Loucy (cell line): ENCODE results near the gene FRMD8.

Experiments
- H2AFZ ChIP-seq: fragments of 200-600 bp; sonication (generic); 2 replicates; pipeline ENCODE4 v1.6.0; 2016; ENCODE audit warnings: antibody characterized with exemption, mild to moderate bottlenecking, low read length, moderate library complexity
- H3F3A ChIP-seq: fragments of 200-600 bp; 2 replicates; pipeline ENCODE4 v1.6.0; 2016; ENCODE audit warnings: antibody characterized with exemption, low read depth, mild to moderate bottlenecking
- H3K27me3 ChIP-seq: fragments of 200-600 bp; sonication (generic); 2 replicates; pipeline ENCODE4 v1.6.1; 2014; ENCODE audit warnings: low read length, mild to moderate bottlenecking; ENCODE audit not compliant: insufficient read depth, poor library complexity, severe bottlenecking
- H3K36me3 ChIP-seq: fragments of 200-600 bp; sonication (generic); 2 replicates; pipeline ENCODE4 v1.6.1; 2016; ENCODE audit warnings: low read length; ENCODE audit not compliant: insufficient read depth
- H3K4me1 ChIP-seq: fragments of 200-600 bp; sonication (generic); 2 replicates; pipeline ENCODE4 v1.5.1; 2014; ENCODE audit warnings: low read length, mild to moderate bottlenecking; ENCODE audit not compliant: insufficient read depth, poor library complexity, severe bottlenecking
- H3K4me2 ChIP-seq: fragments of 200-600 bp; sonication (generic); 2 replicates; pipeline ENCODE4 v1.6.0; 2014; ENCODE audit warnings: antibody characterized with exemption, low read length, low read depth, mild to moderate bottlenecking; ENCODE audit not compliant: poor library complexity, severe bottlenecking
- H3K4me3 ChIP-seq: fragments of 200-600 bp; sonication (generic); 2 replicates; pipeline ENCODE4 v1.5.1; 2014; ENCODE audit warnings: low read length, mild to moderate bottlenecking, mixed read lengths; ENCODE audit not compliant: poor library complexity, severe bottlenecking
- H3K79me2 ChIP-seq: fragments of 200-600 bp; sonication (generic); 2 replicates; pipeline ENCODE4 v1.6.1; 2014; ENCODE audit warnings: low read length; ENCODE audit not compliant: insufficient read depth
- H3K9ac ChIP-seq: fragments of 200-600 bp; sonication (generic); 2 replicates; pipeline ENCODE4 v1.6.0; 2014; ENCODE audit warnings: mild to moderate bottlenecking, low read depth, low read length, moderate library complexity; ENCODE audit not compliant: poor library complexity, severe bottlenecking
- H3K9me2 ChIP-seq: fragments of 200-600 bp; sonication (generic); replicated peaks from 2 replicates; pipeline ENCODE4 v1.6.1; 2016; ENCODE audit warnings: low read depth, low read length, mixed read lengths
- H3K9me3 ChIP-seq: fragments of 200-600 bp; sonication (generic); 2 replicates; pipeline ENCODE4 v1.6.1; 2014; ENCODE audit warnings: mild to moderate bottlenecking, antibody characterized with exemption, low read length, low read depth; ENCODE audit not compliant: insufficient read depth
- H4K20me1 ChIP-seq: fragments of 200-600 bp; sonication (generic); 2 replicates; pipeline ENCODE4 v1.6.0; 2014; ENCODE audit warnings: antibody characterized with exemption, low read length, mild to moderate bottlenecking; ENCODE audit not compliant: insufficient read depth, poor library complexity, severe bottlenecking
- EZH2phosphoT487 ChIP-seq: fragments of 200-600 bp; IDR thresholded peaks from 2 replicates; pipeline ENCODE4 v1.6.1; 2018; ENCODE audit warnings: antibody characterized with exemption, mild to moderate bottlenecking, moderate library complexity, borderline replicate concordance
- TF ChIP-seq, protein P1 (sequence below): fragments of 200-600 bp; sonication (generic); conservative IDR thresholded peaks from 2 replicates; pipeline ENCODE4 v1.5.1; 2014; ENCODE audit warnings: mild to moderate bottlenecking, antibody characterized with exemption, low read length

Gene FRMD8

DNA sequence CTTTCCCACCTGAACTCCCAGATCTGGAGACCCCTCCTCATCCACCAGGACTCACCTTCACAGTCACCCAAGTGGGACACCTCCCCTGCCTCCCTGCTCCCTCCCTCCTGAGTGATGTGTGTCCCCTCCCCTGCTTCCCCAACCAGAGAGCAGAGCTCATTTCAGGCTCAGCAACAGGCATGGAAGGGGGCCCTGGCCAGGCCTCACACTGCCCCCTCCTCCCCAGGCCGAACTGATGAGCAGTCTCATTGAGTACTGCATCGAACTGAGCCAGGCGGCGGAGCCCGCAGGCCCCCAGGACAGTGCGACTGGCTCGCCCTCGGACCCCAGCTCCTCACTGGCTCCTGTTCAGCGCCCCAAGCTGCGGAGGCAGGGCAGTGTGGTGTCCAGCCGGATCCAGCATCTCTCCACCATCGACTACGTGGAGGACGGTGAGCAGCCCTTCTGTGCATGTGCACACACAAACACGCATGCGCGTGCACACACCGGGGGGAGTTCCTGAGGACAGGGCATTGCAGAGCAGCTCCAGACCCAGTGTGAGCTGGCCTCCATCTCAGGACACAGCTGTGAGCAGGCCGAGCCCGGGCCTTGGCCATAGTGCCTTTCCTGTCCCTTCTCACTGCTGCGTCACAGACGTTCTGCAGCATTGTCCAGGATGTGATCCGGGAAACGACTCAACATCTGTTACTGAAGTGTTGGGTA lies 18.4 kb downstream of the FRMD8 start:
- Histone ChIP-seq H3K9me2 (no peaks in the 10 kb centered on the region), H4K20me1 (peaks cover 2% of the 10 kb centered on the region), H3K4me3 (no peak overlapping the region), H3K27me3 (no peaks in the 10 kb centered on the region), H3K9me3 (no peaks in the 10 kb centered on the region), H3K36me3 (peaks cover 45% of the 10 kb centered on the region; the same call in 1 of the 2 replicates), H3K4me1 (no peaks in the 10 kb centered on the region), H3F3A (no peaks in the 10 kb centered on the region), H3K4me2 (no peak overlapping the region), H3K79me2 (no peaks in the 10 kb centered on the region), H3K9ac (no peak overlapping the region), H2AFZ (no peak overlapping the region)
- TF ChIP-seq, protein P1, sequence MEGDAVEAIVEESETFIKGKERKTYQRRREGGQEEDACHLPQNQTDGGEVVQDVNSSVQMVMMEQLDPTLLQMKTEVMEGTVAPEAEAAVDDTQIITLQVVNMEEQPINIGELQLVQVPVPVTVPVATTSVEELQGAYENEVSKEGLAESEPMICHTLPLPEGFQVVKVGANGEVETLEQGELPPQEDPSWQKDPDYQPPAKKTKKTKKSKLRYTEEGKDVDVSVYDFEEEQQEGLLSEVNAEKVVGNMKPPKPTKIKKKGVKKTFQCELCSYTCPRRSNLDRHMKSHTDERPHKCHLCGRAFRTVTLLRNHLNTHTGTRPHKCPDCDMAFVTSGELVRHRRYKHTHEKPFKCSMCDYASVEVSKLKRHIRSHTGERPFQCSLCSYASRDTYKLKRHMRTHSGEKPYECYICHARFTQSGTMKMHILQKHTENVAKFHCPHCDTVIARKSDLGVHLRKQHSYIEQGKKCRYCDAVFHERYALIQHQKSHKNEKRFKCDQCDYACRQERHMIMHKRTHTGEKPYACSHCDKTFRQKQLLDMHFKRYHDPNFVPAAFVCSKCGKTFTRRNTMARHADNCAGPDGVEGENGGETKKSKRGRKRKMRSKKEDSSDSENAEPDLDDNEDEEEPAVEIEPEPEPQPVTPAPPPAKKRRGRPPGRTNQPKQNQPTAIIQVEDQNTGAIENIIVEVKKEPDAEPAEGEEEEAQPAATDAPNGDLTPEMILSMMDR: no peak
- TF ChIP-seq EZH2phosphoT487: no peak

DNA sequence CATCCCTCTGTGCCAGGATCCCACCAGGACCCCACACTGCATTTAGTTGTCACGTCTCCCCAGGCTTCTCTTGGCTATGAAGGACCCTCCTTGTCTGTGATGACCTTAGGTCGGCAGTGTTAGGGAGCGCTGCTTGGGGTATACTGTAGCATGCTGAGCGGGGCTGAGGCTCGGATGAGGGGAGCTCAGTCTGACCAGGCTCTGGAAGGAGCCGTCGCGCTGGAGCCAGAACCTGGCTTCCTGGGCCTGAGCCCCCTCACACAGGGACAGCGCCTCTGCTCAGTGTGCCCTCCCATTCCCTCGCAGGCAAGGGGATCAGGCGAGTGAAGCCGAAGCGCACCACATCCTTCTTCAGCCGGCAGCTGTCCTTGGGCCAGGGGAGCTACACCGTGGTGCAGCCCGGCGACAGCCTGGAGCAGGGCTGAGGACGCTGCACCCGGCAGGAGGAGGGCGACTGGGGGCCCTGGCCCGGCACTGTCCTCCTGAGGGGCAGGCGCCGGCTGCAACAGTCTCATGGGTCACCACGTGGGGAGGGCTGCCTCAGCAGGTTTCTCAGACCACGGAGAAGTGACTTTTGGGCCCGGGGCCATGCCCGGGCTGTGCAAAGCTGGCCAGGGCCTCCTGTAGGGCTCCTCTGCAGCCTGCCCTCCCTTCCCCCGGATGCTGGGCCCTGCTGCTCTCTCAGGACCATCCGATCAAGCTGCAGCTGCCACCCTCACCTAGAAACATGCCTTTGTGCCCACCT lies 24.7 kb downstream of the FRMD8 start:
- TF ChIP-seq, protein P1: no peak
- H3K9me3 ChIP-seq: no peaks in the 10 kb centered on the region
- no peaks in the 10 kb centered on the region for H3K9me2 ChIP-seq
- H3K4me1 ChIP-seq: peaks cover 3% of the 10 kb centered on the region
- peaks cover 37% of the 10 kb centered on the region; the same call in 1 of the 2 replicates for H3K36me3 ChIP-seq
- H3K9ac ChIP-seq: no peak overlapping the region
- no peaks in the 10 kb centered on the region for H4K20me1 ChIP-seq
- H3K4me2 ChIP-seq: no peak overlapping the region
- H3K4me3 ChIP-seq: no peak overlapping the region
- H3K79me2 ChIP-seq: no peaks in the 10 kb centered on the region
- no peak overlapping the region for H2AFZ ChIP-seq
- H3K27me3 ChIP-seq: no peaks in the 10 kb centered on the region
- H3F3A ChIP-seq: no peaks in the 10 kb centered on the region

DNA sequence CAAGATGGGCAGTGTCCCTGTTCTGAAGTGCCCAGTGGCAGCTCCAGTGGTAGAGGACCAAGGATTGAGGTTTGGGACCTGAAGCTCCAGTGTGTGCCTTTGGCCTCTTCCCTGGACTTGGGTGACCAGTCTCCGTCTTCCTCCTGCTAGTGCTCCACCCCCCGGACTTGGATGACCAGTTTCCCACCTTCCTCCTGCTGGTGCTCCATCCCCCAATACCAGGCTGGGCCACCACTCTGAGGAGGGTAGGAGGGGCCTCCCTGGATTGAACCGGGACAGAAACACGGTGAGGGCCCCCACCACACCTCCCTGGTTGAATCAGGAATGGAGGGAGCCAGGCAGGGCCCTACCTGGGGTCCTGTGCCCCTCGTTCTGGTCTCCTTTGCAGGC lies 25.2 kb downstream of the FRMD8 start:
- Histone ChIP-seq H3K9me3 (no peaks in the 10 kb centered on the region), H3K36me3 (peaks cover 37% of the 10 kb centered on the region; the same call in 1 of the 2 replicates), H3K4me2 (no peak overlapping the region), H3K9ac (no peak overlapping the region), H3K4me3 (no peak overlapping the region), H4K20me1 (no peaks in the 10 kb centered on the region), H3K4me1 (peaks cover 7% of the 10 kb centered on the region), H3F3A (no peaks in the 10 kb centered on the region), H3K79me2 (peaks cover 3% of the 10 kb centered on the region), H2AFZ (no peak overlapping the region), H3K27me3 (no peaks in the 10 kb centered on the region), H3K9me2 (no peaks in the 10 kb centered on the region)
- TF ChIP-seq EZH2phosphoT487: no peak
- TF ChIP-seq, protein P1: no peak
